GM04504 (cell line): ENCODE results near the gene HPS5.

Experiments
- DNase-seq: peaks from one replicate; pipeline ENCODE4 v3.0.0-alpha.2; 2012; ENCODE audit warnings: low read depth

Gene HPS5

DNA sequence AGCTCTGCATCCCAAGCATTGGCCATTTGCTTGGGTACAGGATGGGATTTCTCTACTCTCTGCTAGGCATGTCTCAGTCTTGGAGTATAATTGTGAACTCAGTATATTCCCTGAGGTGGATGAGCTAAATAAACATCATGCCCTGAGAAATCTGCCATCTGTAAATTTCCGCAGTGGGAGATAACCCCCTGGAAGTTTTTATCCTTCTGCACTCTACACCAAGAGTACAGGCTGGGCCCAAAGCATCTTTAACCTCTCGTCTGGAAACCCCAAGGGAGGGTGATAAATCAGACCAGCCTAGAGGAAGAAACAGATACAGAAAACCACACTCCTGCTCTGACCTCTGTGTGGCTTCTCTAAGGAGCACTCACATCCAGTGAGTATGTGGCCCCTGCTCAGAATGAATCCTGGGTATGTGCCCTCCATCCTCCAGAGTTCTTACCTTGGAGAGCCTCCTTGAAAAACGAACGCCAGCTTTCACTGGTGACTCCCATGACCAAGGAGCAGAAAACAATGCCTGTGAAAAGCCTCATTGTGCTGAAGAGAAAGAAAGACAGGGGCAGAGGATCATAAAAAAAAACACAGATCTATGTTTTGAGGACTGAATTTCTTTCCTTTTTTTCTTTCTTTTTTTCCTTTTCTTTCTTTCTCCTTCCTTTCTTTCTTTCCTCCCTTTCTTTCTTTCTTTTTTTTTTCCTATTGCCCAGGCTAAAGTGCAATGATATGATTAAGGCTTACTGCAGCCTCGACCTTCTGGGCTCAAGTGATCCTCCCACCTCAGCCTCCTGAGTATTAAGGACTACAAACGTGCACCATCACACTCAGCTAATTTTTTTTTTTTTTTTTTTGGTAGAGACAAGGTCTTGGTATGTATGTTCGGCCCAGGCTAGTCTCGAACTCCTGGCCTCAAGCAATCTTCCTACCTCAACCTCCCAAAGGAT is 86.3 kb downstream of the HPS5 start:
- DNase-seq: no peak

DNA sequence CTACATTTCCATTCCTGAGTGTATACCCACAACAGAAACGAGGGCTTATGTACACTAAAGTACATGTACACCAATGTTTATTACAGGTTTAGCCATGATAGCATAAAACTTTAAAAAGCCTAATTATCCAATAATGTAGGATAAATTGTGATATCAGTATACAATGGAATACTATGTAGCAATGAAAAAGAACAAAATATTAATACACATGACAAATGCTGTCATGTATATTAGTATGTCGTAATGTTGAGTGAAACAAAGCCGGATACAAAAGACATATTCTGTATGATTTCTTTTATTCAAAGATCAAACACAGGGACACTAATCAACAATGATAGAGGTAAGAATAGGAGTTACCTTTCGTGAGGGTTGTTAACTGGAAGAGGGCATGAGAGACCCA is 88.0 kb downstream of the HPS5 start:
- DNase-seq: no peak

DNA sequence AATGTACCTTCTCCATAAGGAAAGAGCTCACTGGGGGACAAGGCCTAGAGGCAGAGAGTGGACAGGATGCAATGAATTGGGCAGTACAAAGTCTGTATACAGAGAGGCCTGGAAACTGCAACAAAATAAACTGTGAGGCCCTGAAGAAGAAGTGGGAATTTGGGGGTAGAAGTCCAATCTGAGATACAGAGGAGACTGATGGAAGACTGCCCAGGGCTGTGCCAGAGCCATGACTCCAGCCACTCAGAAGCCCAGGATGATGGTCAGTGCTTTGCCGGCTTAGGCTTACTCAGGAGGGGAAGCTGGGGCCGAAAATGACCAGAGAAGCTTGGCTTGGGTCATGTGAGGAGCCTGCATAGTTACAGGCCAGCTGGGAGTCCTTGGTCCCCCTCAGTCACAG is 91.1 kb downstream of the HPS5 start:
- DNase-seq: no peak

DNA sequence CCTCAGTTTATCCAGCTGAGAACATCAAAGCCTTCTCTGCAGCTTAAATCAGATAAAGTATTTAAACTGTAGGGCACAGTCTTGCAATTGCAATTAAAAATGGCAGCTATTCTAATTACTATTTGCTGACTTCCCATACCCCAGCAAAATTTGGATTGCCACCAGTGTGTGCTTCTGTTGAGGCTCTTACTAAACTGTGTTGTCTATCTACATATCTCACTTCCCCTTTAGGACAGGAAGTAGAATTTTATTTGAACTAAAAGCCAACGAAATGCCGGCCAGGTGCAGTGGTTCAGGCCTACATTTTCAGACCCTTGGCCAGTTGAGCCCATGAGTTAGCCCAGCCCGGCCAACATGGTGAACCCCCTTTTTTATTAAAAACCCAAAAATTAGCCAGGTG is 92.4 kb downstream of the HPS5 start:
- DNase-seq: no peak
